ENCODE measurements around the gene HDC.

The HDC gene

GRCh38 chr15:50248994-50249582 lies 16.4 kb downstream of the HDC start:
- H3K27me3 ChIP-seq (ENCODE audit: insufficient read depth, low read length) = no peaks in the 10 kb centered on the region
- no peaks in the 10 kb centered on the region for H3K36me3 ChIP-seq (ENCODE audit: insufficient read depth, low read length)
- no peaks in the 10 kb centered on the region for H3K4me1 ChIP-seq (ENCODE audit: insufficient read depth, low read length)
- H3K9me3 ChIP-seq (ENCODE audit: low read length) = no peaks in the 10 kb centered on the region
- no peak overlapping the region for H3K4me3 ChIP-seq (ENCODE audit: low read length)
- no peak overlapping the region for H2AFZ ChIP-seq (ENCODE audit: low read depth, low read length)

- Histone ChIP-seq H3K9me3 (ENCODE audit: low read length) (no peaks in the 10 kb centered on the region), H2AFZ (ENCODE audit: low read depth, low read length) (no peak overlapping the region), H3K27me3 (ENCODE audit: insufficient read depth, low read length) (no peaks in the 10 kb centered on the region), H3K4me3 (ENCODE audit: low read length) (no peak overlapping the region), H3K4me1 (ENCODE audit: insufficient read depth, low read length) (no peaks in the 10 kb centered on the region), H3K36me3 (ENCODE audit: insufficient read depth, low read length) (no peaks in the 10 kb centered on the region)
Observed at GRCh38 chr15:50247819-50248655, 17.5 kb downstream of the HDC start.

- Histone ChIP-seq H3K4me1 (ENCODE audit: insufficient read depth, low read length) (no peaks in the 10 kb centered on the region), H2AFZ (ENCODE audit: low read depth, low read length) (no peak overlapping the region), H3K9me3 (ENCODE audit: low read length) (no peaks in the 10 kb centered on the region), H3K27me3 (ENCODE audit: insufficient read depth, low read length) (no peaks in the 10 kb centered on the region), H3K4me3 (ENCODE audit: low read length) (no peak overlapping the region), H3K36me3 (ENCODE audit: insufficient read depth, low read length) (no peaks in the 10 kb centered on the region)
Observed at GRCh38 chr15:50246631-50247030, 18.9 kb downstream of the HDC start.

GRCh38 chr15:50244959-50245624 lies 20.4 kb downstream of the HDC start:
- no peaks in the 10 kb centered on the region for H3K27me3 ChIP-seq (ENCODE audit: insufficient read depth, low read length)
- no peaks in the 10 kb centered on the region for H3K36me3 ChIP-seq (ENCODE audit: insufficient read depth, low read length)
- no peaks in the 10 kb centered on the region for H3K4me1 ChIP-seq (ENCODE audit: insufficient read depth, low read length)
- no peaks in the 10 kb centered on the region for H3K9me3 ChIP-seq (ENCODE audit: low read length)
- no peak overlapping the region for H2AFZ ChIP-seq (ENCODE audit: low read depth, low read length)
- no peak overlapping the region for H3K4me3 ChIP-seq (ENCODE audit: low read length)

GRCh38 chr15:50244153-50244552 lies 21.4 kb downstream of the HDC start:
- no peak overlapping the region for H3K4me3 ChIP-seq (ENCODE audit: low read length)
- no peaks in the 10 kb centered on the region for H3K4me1 ChIP-seq (ENCODE audit: insufficient read depth, low read length)

GRCh38 chr15:50241684-50242450 lies 23.7 kb downstream of the HDC start:
- Histone ChIP-seq H2AFZ (ENCODE audit: low read depth, low read length) (no peak overlapping the region), H3K4me3 (ENCODE audit: low read length) (no peak overlapping the region), H3K27me3 (ENCODE audit: insufficient read depth, low read length) (no peaks in the 10 kb centered on the region), H3K9me3 (ENCODE audit: low read length) (no peaks in the 10 kb centered on the region), H3K4me1 (ENCODE audit: insufficient read depth, low read length) (no peaks in the 10 kb centered on the region), H3K36me3 (ENCODE audit: insufficient read depth, low read length) (no peaks in the 10 kb centered on the region)

More at GRCh38 chr15:50244153-50244552, 21.4 kb downstream of the HDC start:
- Histone ChIP-seq H3K27me3 (ENCODE audit: insufficient read depth, low read length) (no peaks in the 10 kb centered on the region), H2AFZ (ENCODE audit: low read depth, low read length) (no peak overlapping the region), H3K9me3 (ENCODE audit: low read length) (no peaks in the 10 kb centered on the region), H3K36me3 (ENCODE audit: insufficient read depth, low read length) (no peaks in the 10 kb centered on the region)

GRCh38 chr15:50238255-50238654 lies 27.3 kb downstream of the HDC start:
- no peaks in the 10 kb centered on the region for H3K9me3 ChIP-seq (ENCODE audit: low read length)

GRCh38 chr15:50236433-50236832 lies 29.1 kb downstream of the HDC start:
- H3K4me3 ChIP-seq (ENCODE audit: low read length) = no peak overlapping the region

More at GRCh38 chr15:50238255-50238654, 27.3 kb downstream of the HDC start:
- Histone ChIP-seq H3K4me1 (ENCODE audit: insufficient read depth, low read length) (no peaks in the 10 kb centered on the region), H2AFZ (ENCODE audit: low read depth, low read length) (no peak overlapping the region), H3K27me3 (ENCODE audit: insufficient read depth, low read length) (no peaks in the 10 kb centered on the region), H3K36me3 (ENCODE audit: insufficient read depth, low read length) (no peaks in the 10 kb centered on the region), H3K4me3 (ENCODE audit: low read length) (no peak overlapping the region)

GRCh38 chr15:50235794-50236193 lies 29.7 kb downstream of the HDC start:
- Histone ChIP-seq H3K4me3 (ENCODE audit: low read length) (no peak overlapping the region), H3K27me3 (ENCODE audit: insufficient read depth, low read length) (no peaks in the 10 kb centered on the region), H3K36me3 (ENCODE audit: insufficient read depth, low read length) (no peaks in the 10 kb centered on the region), H3K9me3 (ENCODE audit: low read length) (no peaks in the 10 kb centered on the region), H2AFZ (ENCODE audit: low read depth, low read length) (no peak overlapping the region), H3K4me1 (ENCODE audit: insufficient read depth, low read length) (no peaks in the 10 kb centered on the region)

More at GRCh38 chr15:50236433-50236832, 29.1 kb downstream of the HDC start:
- Histone ChIP-seq H3K4me1 (ENCODE audit: insufficient read depth, low read length) (no peaks in the 10 kb centered on the region), H2AFZ (ENCODE audit: low read depth, low read length) (no peak overlapping the region), H3K9me3 (ENCODE audit: low read length) (no peaks in the 10 kb centered on the region), H3K27me3 (ENCODE audit: insufficient read depth, low read length) (no peaks in the 10 kb centered on the region), H3K36me3 (ENCODE audit: insufficient read depth, low read length) (no peaks in the 10 kb centered on the region)

- no peaks in the 10 kb centered on the region for H3K36me3 ChIP-seq (ENCODE audit: insufficient read depth, low read length)
- H3K9me3 ChIP-seq (ENCODE audit: low read length) = no peaks in the 10 kb centered on the region
- H3K4me3 ChIP-seq (ENCODE audit: low read length) = no peak overlapping the region
- H3K4me1 ChIP-seq (ENCODE audit: insufficient read depth, low read length) = no peaks in the 10 kb centered on the region
- H2AFZ ChIP-seq (ENCODE audit: low read depth, low read length) = no peak overlapping the region
- H3K27me3 ChIP-seq (ENCODE audit: insufficient read depth, low read length) = no peaks in the 10 kb centered on the region
Observed at GRCh38 chr15:50234764-50235163, 30.8 kb downstream of the HDC start.

- Histone ChIP-seq H3K27me3 (ENCODE audit: insufficient read depth, low read length) (no peaks in the 10 kb centered on the region), H3K36me3 (ENCODE audit: insufficient read depth, low read length) (no peaks in the 10 kb centered on the region), H2AFZ (ENCODE audit: low read depth, low read length) (no peak overlapping the region), H3K4me3 (ENCODE audit: low read length) (no peak overlapping the region), H3K4me1 (ENCODE audit: insufficient read depth, low read length) (no peaks in the 10 kb centered on the region), H3K9me3 (ENCODE audit: low read length) (no peaks in the 10 kb centered on the region)
Observed at GRCh38 chr15:50233192-50233736, 32.3 kb downstream of the HDC start.

GRCh38 chr15:50232791-50233190 lies 32.7 kb downstream of the HDC start:
- Histone ChIP-seq H2AFZ (ENCODE audit: low read depth, low read length) (no peak overlapping the region), H3K36me3 (ENCODE audit: insufficient read depth, low read length) (no peaks in the 10 kb centered on the region), H3K4me3 (ENCODE audit: low read length) (no peak overlapping the region), H3K27me3 (ENCODE audit: insufficient read depth, low read length) (no peaks in the 10 kb centered on the region), H3K4me1 (ENCODE audit: insufficient read depth, low read length) (no peaks in the 10 kb centered on the region), H3K9me3 (ENCODE audit: low read length) (no peaks in the 10 kb centered on the region)
